Prostate gland (tissue), 2 donors: ENCODE data around the gene EDN2. TPM values are rescaled to one million over a fixed set of nuclear protein-coding genes. Genes with fewer than 3 reads are reported as not detected.
A peak's percentile ranks its signal among the peaks of the same experiment; 100 is the strongest.

Source experiments
- DNase-seq: peaks from one replicate; pipeline ENCODE4 v3.0.0-alpha.2; 2019; ENCODE audit warnings: low spot score
- H3K27ac ChIP-seq, 2 donors: fragments of 200-600 bp; sonication (generic); 2 replicates each; pipeline ENCODE4 v1.5.1; 2017 to 2019
- H3K27me3 ChIP-seq: fragments of 200-600 bp; sonication (generic); replicated peaks from 2 replicates; pipeline ENCODE4 v1.5.1; 2019; ENCODE audit not compliant: insufficient read depth
- H3K36me3 ChIP-seq, 2 donors: fragments of 200-600 bp; sonication (generic); 1 replicate in 1 of 2; 2 replicates in 1 of 2; pipeline versions ENCODE4 v1.5.1 to v1.8.1; 2017 to 2019
- H3K4me1 ChIP-seq: fragments of 200-600 bp; sonication (generic); replicated peaks from 2 replicates; pipeline ENCODE4 v1.5.1; 2019
- H3K4me3 ChIP-seq, 2 donors: fragments of 200-600 bp; sonication (generic); 2 replicates each; pipeline ENCODE4 v1.5.1; 2017 to 2019
- H3K9me3 ChIP-seq: fragments of 200-600 bp; sonication (generic); 2 replicates; pipeline ENCODE4 v1.5.1; 2017
- CTCF ChIP-seq, 4 experiments: fragments of 200-600 bp in 2 of 4; fragments of 450-650 bp in 2 of 4; sonication (generic) in 2 of 4; IDR thresholded peaks; 1 replicate in 3 of 4; 2 replicates in 1 of 4; pipeline ENCODE4 v1.5.1; 2016 to 2019; ENCODE audit warnings: antibody characterized with exemption in 4 of 4, mild to moderate bottlenecking in 2 of 4, moderate library complexity in 2 of 4
- POLR2A ChIP-seq: fragments of 450-650 bp; IDR thresholded peaks from one replicate; pipeline ENCODE4 v1.6.1; 2016; ENCODE audit warnings: antibody characterized with exemption, mild to moderate bottlenecking
- POLR2AphosphoS5 ChIP-seq: sonication (generic); formaldehyde crosslinking; IDR thresholded peaks from one replicate; pipeline ENCODE4 v1.6.1; 2017; ENCODE audit warnings: antibody characterized with exemption
- WGBS: methylation state at CpG from one replicate; pipeline ENCODE4 v1.1.5; 2018; 5-methylcytosine and 5-hydroxymethylcytosine counted together
- intact Hi-C: fragments of 100-400 bp; cut with DNase I; formaldehyde crosslinking; loops from one replicate; pipeline ENCODE4 v1.14.2; 2022
- total RNA-seq, 2 donors: library from RNA; depleted of rRNA; stranded (reverse); fragments of >200 nt; gene quantifications; one replicate each; pipeline ENCODE4 v1.1.0, GENCODE V29; 2016

EDN2 gene
- total RNA-seq, 2 donors from 2014 or later, result 2.6 to 12.6 TPM

- Histone ChIP-seq H3K4me3 (no peak overlapping the region), H3K27ac (peak overlapping the region; percentile 74 to 83), H3K27me3 (no peaks in the 10 kb centered on the region), H3K9me3 (no peaks in the 10 kb centered on the region), H3K4me1 (peaks cover 11% of the 10 kb centered on the region), H3K36me3 (no peaks in the 10 kb centered on the region)
- peak; percentile 65 for DNase-seq
- TF ChIP-seq POLR2AphosphoS5 (peak; percentile 74), CTCF (IDR thresholded peaks at IDR 0.05) (no peak), POLR2A (no peak)
- intact Hi-C loops, result no loop called here
- 68% methylated on average over 10 of the region's 10 CpGs for WGBS
Measured at GRCh38 chr1:41449326-41449921, 35.1 kb downstream of the EDN2 start.

- H3K27me3 ChIP-seq, result no peaks in the 10 kb centered on the region
Measured at GRCh38 chr1:41448821-41449220, 35.7 kb downstream of the EDN2 start.

GRCh38 chr1:41447995-41448770 lies 36.3 kb downstream of the EDN2 start:
- H3K4me1 ChIP-seq, result peaks cover 16% of the 10 kb centered on the region
- intact Hi-C loops, result no loop called here

More at GRCh38 chr1:41448821-41449220, 35.7 kb downstream of the EDN2 start:
- Histone ChIP-seq H3K9me3 (no peaks in the 10 kb centered on the region), H3K36me3 (no peaks in the 10 kb centered on the region), H3K27ac (peak overlapping the region in 1 of 2 donors; percentile 83), H3K4me3 (no peak overlapping the region), H3K4me1 (peaks cover 11% of the 10 kb centered on the region)
- intact Hi-C loops, result no loop called here
- TF ChIP-seq POLR2A (no peak), CTCF (IDR thresholded peaks at IDR 0.05) (no peak), POLR2AphosphoS5 (no peak)
- no peak for DNase-seq
- 67% methylated on average over 4 of the region's 4 CpGs for WGBS

GRCh38 chr1:41446851-41447610 lies 37.5 kb downstream of the EDN2 start:
- peaks cover 22% of the 10 kb centered on the region for H3K4me1 ChIP-seq
- 56% methylated on average over 9 of the region's 9 CpGs for WGBS
- TF ChIP-seq CTCF (IDR thresholded peaks at IDR 0.05) (no peak), POLR2AphosphoS5 (no peak), POLR2A (no peak)
- no peak overlapping the region for H3K27ac ChIP-seq
- DNase-seq, result no peak
- intact Hi-C loops, result no loop called here
- no peaks in the 10 kb centered on the region for H3K36me3 ChIP-seq
- no peaks in the 10 kb centered on the region for H3K9me3 ChIP-seq
- no peak overlapping the region for H3K4me3 ChIP-seq
- no peaks in the 10 kb centered on the region for H3K27me3 ChIP-seq

More at GRCh38 chr1:41447995-41448770, 36.3 kb downstream of the EDN2 start:
- Histone ChIP-seq H3K4me3 (no peak overlapping the region), H3K27ac (peak overlapping the region in 1 of 2 donors; percentile 83), H3K36me3 (no peaks in the 10 kb centered on the region), H3K27me3 (no peaks in the 10 kb centered on the region), H3K9me3 (no peaks in the 10 kb centered on the region)
- no peak for DNase-seq
- TF ChIP-seq CTCF (IDR thresholded peaks at IDR 0.05) (no peak), POLR2AphosphoS5 (no peak), POLR2A (no peak)
- 75% methylated on average over 8 of the region's 8 CpGs for WGBS
